OCI-LY3 (cell line): ENCODE results near the gene RPN1.

Experiments used
- CTCF ChIP-seq: fragments of 200-600, 300-600 bp; sonication (generic); IDR thresholded peaks from 2 replicates; pipeline ENCODE4 v1.5.1; 2014; ENCODE audit warnings: antibody characterized with exemption, low read length, low read depth
- EZH2phosphoT487 ChIP-seq: fragments of 200-600 bp; shearing (Covaris generic); IDR thresholded peaks from 2 replicates; pipeline ENCODE4 v1.6.1; 2018; ENCODE audit warnings: antibody characterized with exemption, mixed run types, low read depth

- TF ChIP-seq EZH2phosphoT487 (no peak), CTCF (no peak)
Measured at GRCh38 chr3:128629936-128630335, 20.7 kb downstream of the RPN1 start.
